ENCODE data around the gene WFDC1.
A peak's percentile ranks its signal among the peaks of the same experiment; 100 is the strongest.

Gene WFDC1

DNA sequence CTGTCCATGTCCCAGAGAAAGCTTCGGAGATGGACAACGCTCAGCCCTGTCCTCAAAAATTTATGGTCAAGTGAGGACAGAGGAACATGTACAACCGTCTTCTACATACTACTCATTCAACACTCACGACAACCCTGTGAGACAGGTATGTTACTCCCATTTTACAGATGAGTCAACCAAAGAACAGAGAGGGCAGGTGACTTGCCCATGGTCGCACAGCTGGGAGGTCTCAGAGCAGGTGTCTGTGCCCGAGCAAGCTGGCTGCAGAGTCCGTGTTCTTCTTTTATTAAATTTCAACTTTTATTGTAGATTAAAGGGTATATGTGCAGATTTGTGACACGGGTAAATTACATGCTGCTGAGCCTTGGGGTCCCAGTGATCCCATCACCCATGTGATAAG, 5.8 kb upstream of the WFDC1 start:
- Mint-ChIP-seq H3K4me3 (no peak overlapping the region), H3K27ac (peak overlapping the region in 1 of 3 experiments; percentile 79), H3K27me3 (ENCODE audit: low read depth) (peaks cover 38% of the 10 kb centered on the region), H3K9me3 (peaks cover 5% of the 10 kb centered on the region), H3K36me3 (ENCODE audit: low read depth) (no peaks in the 10 kb centered on the region), H3K4me1 (peaks cover 41% of the 10 kb centered on the region)
- TF ChIP-seq, protein P1, sequence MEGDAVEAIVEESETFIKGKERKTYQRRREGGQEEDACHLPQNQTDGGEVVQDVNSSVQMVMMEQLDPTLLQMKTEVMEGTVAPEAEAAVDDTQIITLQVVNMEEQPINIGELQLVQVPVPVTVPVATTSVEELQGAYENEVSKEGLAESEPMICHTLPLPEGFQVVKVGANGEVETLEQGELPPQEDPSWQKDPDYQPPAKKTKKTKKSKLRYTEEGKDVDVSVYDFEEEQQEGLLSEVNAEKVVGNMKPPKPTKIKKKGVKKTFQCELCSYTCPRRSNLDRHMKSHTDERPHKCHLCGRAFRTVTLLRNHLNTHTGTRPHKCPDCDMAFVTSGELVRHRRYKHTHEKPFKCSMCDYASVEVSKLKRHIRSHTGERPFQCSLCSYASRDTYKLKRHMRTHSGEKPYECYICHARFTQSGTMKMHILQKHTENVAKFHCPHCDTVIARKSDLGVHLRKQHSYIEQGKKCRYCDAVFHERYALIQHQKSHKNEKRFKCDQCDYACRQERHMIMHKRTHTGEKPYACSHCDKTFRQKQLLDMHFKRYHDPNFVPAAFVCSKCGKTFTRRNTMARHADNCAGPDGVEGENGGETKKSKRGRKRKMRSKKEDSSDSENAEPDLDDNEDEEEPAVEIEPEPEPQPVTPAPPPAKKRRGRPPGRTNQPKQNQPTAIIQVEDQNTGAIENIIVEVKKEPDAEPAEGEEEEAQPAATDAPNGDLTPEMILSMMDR (IDR thresholded peaks at IDR 0.05; ENCODE audit: unreplicated experiment in 3 of 3) = no peak

DNA sequence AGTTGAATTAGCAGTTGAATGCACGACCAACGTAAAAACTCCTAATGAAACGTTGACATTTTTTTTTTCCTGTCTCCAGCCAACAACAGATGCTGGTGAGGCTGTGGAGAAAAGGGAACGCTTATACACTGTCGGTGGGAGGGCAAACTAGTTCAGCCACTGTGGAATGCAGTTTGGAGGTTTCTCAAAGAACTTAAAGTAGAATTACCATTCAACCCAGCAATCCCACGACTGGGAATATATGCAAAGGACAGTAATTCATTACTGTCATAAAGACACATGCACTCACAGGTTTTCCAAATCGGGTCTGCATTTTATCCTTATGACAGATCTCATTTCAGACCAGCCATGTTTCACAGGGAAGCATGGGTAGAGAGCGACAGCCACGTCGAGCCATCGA, 3.5 kb upstream of the WFDC1 start:
- H3K27ac Mint-ChIP-seq = peak overlapping the region; percentile 5 to 80 (median 77)
- peaks cover 43% of the 10 kb centered on the region for H3K27me3 Mint-ChIP-seq (ENCODE audit: low read depth)
- H3K9me3 Mint-ChIP-seq = peaks cover 5% of the 10 kb centered on the region
- no peak overlapping the region for H3K4me3 Mint-ChIP-seq
- H3K36me3 Mint-ChIP-seq (ENCODE audit: low read depth) = no peaks in the 10 kb centered on the region
- TF ChIP-seq, protein P1 (IDR thresholded peaks at IDR 0.05; ENCODE audit: unreplicated experiment in 3 of 3) = no peak
- H3K4me1 Mint-ChIP-seq = peaks cover 49% of the 10 kb centered on the region

GRCh38 chr16:84292011-84292410, 2.7 kb upstream of the WFDC1 start:
- Mint-ChIP-seq H3K4me3 (no peak overlapping the region), H3K27ac (peak overlapping the region; percentile 5 to 80 (median 77)), H3K36me3 (ENCODE audit: low read depth) (no peaks in the 10 kb centered on the region), H3K4me1 (peaks cover 50% of the 10 kb centered on the region), H3K27me3 (ENCODE audit: low read depth) (peaks cover 51% of the 10 kb centered on the region), H3K9me3 (peaks cover 5% of the 10 kb centered on the region)
- TF ChIP-seq, protein P1 (IDR thresholded peaks at IDR 0.05; ENCODE audit: unreplicated experiment in 3 of 3) = no peak

DNA sequence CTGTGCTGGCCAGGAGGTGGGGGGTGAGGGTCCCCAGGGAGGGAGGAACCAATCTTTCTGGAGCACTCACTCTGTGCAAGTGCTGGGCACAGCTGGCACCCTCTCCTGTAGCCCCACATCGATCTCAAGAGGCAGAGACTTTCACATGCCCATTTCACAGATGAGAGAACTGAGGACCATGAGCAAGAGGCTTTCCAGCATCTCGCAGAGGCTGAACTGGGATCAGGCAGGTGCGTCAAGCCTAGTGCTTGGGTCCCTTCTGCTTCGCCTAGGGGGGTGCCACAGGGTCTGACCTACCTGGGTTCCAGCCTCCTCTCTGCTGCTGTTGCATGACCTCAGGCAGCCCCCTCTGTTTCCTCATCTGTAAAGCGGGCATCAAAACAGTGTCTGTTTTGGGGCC, 1.3 kb upstream of the WFDC1 start:
- no peak overlapping the region for H3K27ac Mint-ChIP-seq
- peaks cover 46% of the 10 kb centered on the region for H3K4me1 Mint-ChIP-seq
- H3K36me3 Mint-ChIP-seq (ENCODE audit: low read depth) = no peaks in the 10 kb centered on the region
- no peak overlapping the region for H3K4me3 Mint-ChIP-seq
- TF ChIP-seq, protein P1 (IDR thresholded peaks at IDR 0.05; ENCODE audit: unreplicated experiment in 3 of 3) = no peak
- peaks cover 43% of the 10 kb centered on the region for H3K27me3 Mint-ChIP-seq (ENCODE audit: low read depth)
- peaks cover 1% of the 10 kb centered on the region for H3K9me3 Mint-ChIP-seq

- H3K27me3 Mint-ChIP-seq (ENCODE audit: low read depth) = peaks cover 48% of the 10 kb centered on the region
- peaks cover 49% of the 10 kb centered on the region for H3K4me1 Mint-ChIP-seq
- H3K9me3 Mint-ChIP-seq = no peaks in the 10 kb centered on the region
- TF ChIP-seq, protein P1 (IDR thresholded peaks at IDR 0.05; ENCODE audit: unreplicated experiment in 3 of 3) = no peak
- peak overlapping the region; percentile 36 to 48 (median 42) for H3K4me3 Mint-ChIP-seq
- no peaks in the 10 kb centered on the region for H3K36me3 Mint-ChIP-seq (ENCODE audit: low read depth)
- peak overlapping the region in 2 of 3 experiments; percentile 48 to 70 for H3K27ac Mint-ChIP-seq
These were observed 561 bp upstream of the WFDC1 start for GRCh38 chr16:84294117-84294516.

GRCh38 chr16:84295203-84295860, 654 bp downstream of the WFDC1 start:
- Mint-ChIP-seq H3K4me1 (peaks cover 52% of the 10 kb centered on the region), H3K4me3 (peak overlapping the region; percentile 48 to 71 (median 56))
- TF ChIP-seq, protein P1 (IDR thresholded peaks at IDR 0.05; ENCODE audit: unreplicated experiment in 3 of 3) = no peak

More at GRCh38 chr16:84295203-84295860, 654 bp downstream of the WFDC1 start:
- Mint-ChIP-seq H3K9me3 (no peaks in the 10 kb centered on the region), H3K27ac (peak overlapping the region; percentile 36 to 72 (median 56)), H3K27me3 (ENCODE audit: low read depth) (peaks cover 49% of the 10 kb centered on the region), H3K36me3 (ENCODE audit: low read depth) (no peaks in the 10 kb centered on the region)

All from nephron (organoid).